ENCODE measurements around the gene RETREG3. TPM values are rescaled to one million over a fixed set of nuclear protein-coding genes. Genes with fewer than 3 reads are reported as not detected.
"Not testable (repeated sequence)": the region's sequence is repeated elsewhere in the genome, so short reads cannot be mapped to it uniquely, and the experiment has no call there.

RETREG3 gene
- total RNA-seq, 2 donors from 2014 or later: 30.4 to 31.1 TPM

DNA sequence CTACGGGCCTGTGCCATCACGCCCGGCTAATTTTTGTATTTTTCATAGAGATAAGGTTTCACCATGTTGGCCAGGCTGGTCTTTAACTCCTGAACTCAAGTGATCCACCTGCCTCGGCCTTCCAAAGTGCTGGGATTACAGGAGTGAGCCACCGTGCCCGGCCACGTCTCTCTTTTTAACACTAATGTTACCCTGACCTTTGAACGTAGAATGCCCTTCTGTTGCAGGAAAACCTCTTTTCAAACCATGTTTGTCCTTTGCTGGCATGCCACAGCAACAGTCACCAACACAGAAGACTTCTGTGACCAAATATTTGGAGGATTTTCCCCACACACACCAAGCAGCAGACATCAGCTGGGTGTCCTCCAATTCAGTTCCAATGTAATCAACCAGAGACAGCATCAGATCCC lies 64.3 kb downstream of the RETREG3 start:
- TF ChIP-seq, protein P1, sequence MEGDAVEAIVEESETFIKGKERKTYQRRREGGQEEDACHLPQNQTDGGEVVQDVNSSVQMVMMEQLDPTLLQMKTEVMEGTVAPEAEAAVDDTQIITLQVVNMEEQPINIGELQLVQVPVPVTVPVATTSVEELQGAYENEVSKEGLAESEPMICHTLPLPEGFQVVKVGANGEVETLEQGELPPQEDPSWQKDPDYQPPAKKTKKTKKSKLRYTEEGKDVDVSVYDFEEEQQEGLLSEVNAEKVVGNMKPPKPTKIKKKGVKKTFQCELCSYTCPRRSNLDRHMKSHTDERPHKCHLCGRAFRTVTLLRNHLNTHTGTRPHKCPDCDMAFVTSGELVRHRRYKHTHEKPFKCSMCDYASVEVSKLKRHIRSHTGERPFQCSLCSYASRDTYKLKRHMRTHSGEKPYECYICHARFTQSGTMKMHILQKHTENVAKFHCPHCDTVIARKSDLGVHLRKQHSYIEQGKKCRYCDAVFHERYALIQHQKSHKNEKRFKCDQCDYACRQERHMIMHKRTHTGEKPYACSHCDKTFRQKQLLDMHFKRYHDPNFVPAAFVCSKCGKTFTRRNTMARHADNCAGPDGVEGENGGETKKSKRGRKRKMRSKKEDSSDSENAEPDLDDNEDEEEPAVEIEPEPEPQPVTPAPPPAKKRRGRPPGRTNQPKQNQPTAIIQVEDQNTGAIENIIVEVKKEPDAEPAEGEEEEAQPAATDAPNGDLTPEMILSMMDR (IDR thresholded peaks at IDR 0.05): no peak
- no peak overlapping the region for H3K27ac ChIP-seq
- peaks cover 22% of the 10 kb centered on the region for H3K36me3 ChIP-seq
- H3K9me3 ChIP-seq: no peaks in the 10 kb centered on the region
- no peak overlapping the region for H3K4me3 ChIP-seq
- no peak for DNase-seq (ENCODE audit: low spot score)
- peaks cover 0 to 16% of the 10 kb centered on the region in 2 donors for H3K4me1 ChIP-seq
- no peaks in the 10 kb centered on the region for H3K27me3 ChIP-seq

DNA sequence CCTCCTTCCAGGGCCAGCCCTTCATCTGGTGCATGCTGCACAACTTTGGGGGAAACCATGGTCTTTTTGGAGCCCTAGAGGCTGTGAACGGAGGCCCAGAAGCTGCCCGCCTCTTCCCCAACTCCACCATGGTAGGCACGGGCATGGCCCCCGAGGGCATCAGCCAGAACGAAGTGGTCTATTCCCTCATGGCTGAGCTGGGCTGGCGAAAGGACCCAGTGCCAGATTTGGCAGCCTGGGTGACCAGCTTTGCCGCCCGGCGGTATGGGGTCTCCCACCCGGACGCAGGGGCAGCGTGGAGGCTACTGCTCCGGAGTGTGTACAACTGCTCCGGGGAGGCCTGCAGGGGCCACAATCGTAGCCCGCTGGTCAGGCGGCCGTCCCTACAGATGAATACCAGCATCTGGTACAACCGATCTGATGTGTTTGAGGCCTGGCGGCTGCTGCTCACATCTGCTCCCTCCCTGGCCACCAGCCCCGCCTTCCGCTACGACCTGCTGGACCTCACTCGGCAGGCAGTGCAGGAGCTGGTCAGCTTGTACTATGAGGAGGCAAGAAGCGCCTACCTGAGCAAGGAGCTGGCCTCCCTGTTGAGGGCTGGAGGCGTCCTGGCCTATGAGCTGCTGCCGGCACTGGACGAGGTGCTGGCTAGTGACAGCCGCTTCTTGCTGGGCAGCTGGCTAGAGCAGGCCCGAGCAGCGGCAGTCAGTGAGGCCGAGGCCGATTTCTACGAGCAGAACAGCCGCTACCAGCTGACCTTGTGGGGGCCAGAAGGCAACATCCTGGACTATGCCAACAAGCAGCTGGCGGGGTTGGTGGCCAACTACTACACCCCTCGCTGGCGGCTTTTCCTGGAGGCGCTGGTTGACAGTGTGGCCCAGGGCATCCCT lies 65.7 kb downstream of the RETREG3 start:
- no peak overlapping the region for H3K4me3 ChIP-seq
- no peaks in the 10 kb centered on the region for H3K27me3 ChIP-seq
- no peak for DNase-seq (ENCODE audit: low spot score)
- peaks cover 0 to 12% of the 10 kb centered on the region in 2 donors for H3K4me1 ChIP-seq
- H3K36me3 ChIP-seq: peaks cover 36% of the 10 kb centered on the region
- no peak overlapping the region for H3K27ac ChIP-seq
- TF ChIP-seq, protein P1 (IDR thresholded peaks at IDR 0.05): no peak
- H3K9me3 ChIP-seq: no peaks in the 10 kb centered on the region

DNA sequence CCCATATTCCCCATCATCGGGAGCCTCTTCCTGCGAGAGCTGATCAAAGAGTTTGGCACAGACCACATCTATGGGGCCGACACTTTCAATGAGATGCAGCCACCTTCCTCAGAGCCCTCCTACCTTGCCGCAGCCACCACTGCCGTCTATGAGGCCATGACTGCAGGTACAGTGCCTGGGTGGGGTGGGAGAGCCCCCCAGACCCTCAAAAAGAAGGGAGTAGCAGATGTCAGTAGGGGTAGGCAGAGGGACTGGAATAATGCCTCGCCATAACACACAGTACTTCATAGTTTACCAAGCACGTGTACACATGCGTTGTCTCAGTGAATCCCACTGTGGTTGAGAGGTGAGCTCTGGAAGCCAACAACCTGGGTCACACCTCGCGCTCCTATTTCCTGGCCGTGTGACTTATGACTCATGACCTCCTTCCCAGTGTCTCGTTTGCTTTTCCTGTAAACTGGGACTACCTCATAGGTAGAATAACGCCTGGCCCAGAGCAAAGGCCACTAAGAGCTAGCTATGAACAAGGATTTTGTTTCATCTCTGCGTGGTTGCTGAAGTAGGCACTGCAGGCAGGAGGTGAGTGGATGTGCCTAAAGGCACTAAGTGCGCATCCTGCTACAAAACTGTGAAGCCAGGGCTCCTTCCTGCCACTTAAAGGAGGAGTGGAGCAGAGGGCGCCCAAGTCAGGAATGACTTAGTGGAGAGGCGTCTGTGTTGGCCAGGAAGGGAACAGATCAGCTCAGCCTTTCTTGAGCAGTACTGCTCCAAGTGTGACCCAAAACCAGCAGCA lies 67.9 kb downstream of the RETREG3 start:
- TF ChIP-seq, protein P1 (IDR thresholded peaks at IDR 0.05): no peak
- Histone ChIP-seq H3K4me3 (no peak overlapping the region), H3K4me1 (peaks cover 0 to 11% of the 10 kb centered on the region in 2 donors), H3K27ac (no peak overlapping the region), H3K27me3 (no peaks in the 10 kb centered on the region), H3K9me3 (no peaks in the 10 kb centered on the region), H3K36me3 (peaks cover 40% of the 10 kb centered on the region)
- no peak for DNase-seq (ENCODE audit: low spot score)

DNA sequence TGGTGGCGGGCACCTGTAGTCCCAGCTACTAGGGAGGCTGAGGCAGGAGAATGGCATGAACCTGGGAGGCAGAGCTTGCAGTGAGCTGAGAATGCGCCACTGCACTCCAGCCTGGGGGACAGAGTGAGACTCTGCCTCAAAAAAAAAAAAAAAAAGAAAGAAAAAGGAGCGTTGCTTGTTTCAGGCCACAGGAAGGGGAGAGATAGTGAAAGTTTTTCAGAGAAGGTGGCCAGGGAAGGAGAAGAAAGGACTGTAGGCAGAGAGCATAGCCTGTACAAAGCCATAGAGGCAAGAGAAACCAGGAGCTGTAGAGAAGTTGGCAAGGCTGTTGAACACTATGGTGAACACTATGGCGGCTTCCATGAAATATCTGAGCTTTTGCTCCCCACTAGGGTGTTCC lies 68.6 kb downstream of the RETREG3 start:
- H3K9me3 ChIP-seq; H3K27me3 ChIP-seq; DNase-seq (ENCODE audit: low spot score); H3K4me3 ChIP-seq; H3K27ac ChIP-seq: not testable (repeated sequence)
- H3K4me1 ChIP-seq: peaks cover 0 to 13% of the 10 kb centered on the region in 2 donors
- H3K36me3 ChIP-seq: peaks cover 40% of the 10 kb centered on the region

DNA sequence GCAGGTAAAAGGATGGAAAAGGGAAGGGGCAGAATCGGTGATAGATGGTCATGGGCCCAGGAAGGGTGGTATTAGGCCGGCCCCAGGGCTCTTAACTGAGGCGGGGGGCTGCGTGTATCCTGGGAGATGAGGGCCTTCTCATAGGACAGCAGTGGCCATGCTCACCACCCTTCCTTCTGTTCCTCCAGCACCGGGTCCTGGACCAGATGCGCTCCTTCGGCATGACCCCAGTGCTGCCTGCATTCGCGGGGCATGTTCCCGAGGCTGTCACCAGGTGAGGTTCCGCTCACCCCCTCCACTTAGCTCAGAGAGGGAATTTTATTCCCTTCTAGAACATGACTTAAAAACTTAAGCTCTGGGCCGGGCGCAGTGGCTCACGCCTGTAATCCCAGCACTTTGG lies 70.7 kb downstream of the RETREG3 start:
- H3K27ac ChIP-seq: no peak overlapping the region
- peaks cover 0 to 22% of the 10 kb centered on the region in 2 donors for H3K4me1 ChIP-seq
- TF ChIP-seq, protein P1 (IDR thresholded peaks at IDR 0.05): no peak
- H3K9me3 ChIP-seq: no peaks in the 10 kb centered on the region
- no peak for DNase-seq (ENCODE audit: low spot score)
- H3K36me3 ChIP-seq: peaks cover 40% of the 10 kb centered on the region
- no peaks in the 10 kb centered on the region for H3K27me3 ChIP-seq
- H3K4me3 ChIP-seq: no peak overlapping the region

DNA sequence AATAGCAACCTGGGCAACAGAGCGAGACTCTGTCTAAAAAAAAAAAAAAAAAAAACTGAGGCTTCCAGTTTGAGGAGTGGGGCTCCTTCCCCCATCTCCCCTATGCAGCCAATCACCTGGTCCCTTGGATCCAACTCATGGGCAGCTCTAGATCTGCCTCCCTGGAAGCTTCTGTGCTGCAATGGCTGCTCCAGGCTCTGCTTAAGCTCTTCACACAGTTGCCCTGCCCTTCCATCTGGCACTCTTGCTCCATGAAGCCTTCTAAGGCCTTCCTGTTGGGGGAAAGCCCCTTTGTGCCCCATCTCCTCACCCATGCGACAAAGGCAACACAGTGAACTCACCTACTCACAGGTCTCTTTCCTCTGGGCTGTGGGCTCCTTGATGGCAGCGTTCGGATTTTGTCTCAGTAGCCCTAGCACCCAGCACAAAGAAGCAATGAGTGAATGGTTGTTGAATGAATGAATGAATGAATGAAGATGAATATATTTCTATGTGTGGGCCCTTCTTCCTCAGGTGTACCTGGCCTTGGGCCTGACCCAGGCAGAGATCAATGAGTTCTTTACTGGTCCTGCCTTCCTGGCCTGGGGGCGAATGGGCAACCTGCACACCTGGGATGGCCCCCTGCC lies 71.2 kb downstream of the RETREG3 start:
- no peaks in the 10 kb centered on the region for H3K27me3 ChIP-seq
- H3K9me3 ChIP-seq: no peaks in the 10 kb centered on the region
- peaks cover 38% of the 10 kb centered on the region for H3K36me3 ChIP-seq
- H3K4me3 ChIP-seq: no peak overlapping the region
- TF ChIP-seq, protein P1 (IDR thresholded peaks at IDR 0.05): no peak
- DNase-seq (ENCODE audit: low spot score): no peak
- H3K4me1 ChIP-seq: peaks cover 0 to 22% of the 10 kb centered on the region in 2 donors
- no peak overlapping the region for H3K27ac ChIP-seq

Measured in right atrium auricular region (tissue), 2 donors.